Measurements from ENCODE around the gene HDAC4.

HDAC4 gene

DNA sequence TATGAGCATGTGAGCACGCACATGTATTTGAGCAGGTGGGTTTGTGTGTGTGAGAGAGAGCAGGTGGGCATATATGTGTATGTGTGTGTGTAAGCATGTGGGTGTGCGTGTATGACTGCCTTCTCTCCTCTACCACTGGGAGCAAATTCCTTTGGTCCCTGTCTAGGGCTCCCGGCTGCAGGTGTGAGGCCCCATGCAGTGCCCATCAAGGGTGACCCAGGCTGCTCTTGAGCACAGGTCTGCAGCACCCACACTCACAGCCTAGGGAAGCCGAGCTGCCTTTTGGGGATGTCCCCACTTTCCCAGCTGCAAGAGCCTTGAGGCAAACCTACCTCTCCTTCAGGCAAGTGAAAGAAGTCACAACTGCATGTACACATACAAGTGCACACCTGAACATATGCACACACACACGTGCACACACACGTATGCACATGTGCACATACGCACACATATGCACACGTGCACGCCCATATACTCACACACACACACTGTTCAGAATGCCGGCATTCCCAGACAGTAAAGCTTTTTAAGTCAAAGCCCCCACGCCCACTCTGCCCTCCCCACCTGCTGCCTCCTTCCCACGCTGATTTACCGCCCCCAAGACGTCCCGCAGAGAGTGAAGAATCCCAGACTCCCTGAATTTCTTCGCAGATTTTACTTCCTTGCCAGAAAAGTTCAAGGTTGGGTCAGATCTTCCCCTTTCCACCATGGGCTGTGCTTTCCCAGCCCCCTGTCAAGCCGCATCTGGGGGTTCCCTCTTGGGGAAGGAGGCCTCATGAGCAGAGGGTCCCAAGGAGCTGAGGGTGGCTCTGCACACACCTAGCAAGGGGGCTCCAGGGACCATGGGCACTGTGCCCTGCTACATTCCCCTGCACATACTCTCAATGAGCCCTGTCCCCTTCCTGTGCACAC is 382.3 kb downstream of the HDAC4 start:
- no peak for DNase-seq
- in situ Hi-C loops (cut with HindIII; ENCODE audit: low pct_ligation_motif_present, low pct_unique_long_range_greater_than_20kb, low sequenced_read_pairs): no loop called here

DNA sequence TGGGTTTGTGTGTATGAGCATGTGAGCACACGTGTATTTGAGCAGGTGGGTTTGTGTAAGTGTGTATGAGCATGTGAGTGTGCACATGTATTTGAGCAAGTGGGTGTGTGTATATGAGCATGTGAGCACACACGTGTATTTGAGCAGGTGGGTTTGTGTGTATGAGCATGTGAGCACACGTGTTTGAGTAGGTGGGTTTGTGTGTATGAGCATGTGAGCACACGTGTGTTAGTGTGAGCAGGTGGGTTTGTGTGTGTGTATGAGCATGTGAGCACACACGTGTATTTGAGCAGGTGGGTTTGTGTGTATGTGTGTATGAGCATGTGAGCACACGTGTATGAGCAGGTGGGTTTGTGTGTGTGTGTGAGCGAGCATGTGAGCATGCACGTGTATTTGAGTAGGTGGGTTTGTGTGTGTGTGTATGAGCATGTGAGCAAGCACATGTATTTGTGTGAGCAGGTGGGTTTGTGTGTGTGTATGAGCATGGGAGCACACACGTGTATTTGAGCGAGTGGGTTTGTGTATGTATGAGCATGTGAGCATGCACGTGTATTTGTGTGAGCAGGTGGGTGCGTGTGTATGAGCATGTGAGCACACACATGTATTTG is 383.2 kb downstream of the HDAC4 start:
- in situ Hi-C loops (cut with HindIII; ENCODE audit: low pct_ligation_motif_present, low pct_unique_long_range_greater_than_20kb, low sequenced_read_pairs): no loop called here
- no peak for DNase-seq

DNA sequence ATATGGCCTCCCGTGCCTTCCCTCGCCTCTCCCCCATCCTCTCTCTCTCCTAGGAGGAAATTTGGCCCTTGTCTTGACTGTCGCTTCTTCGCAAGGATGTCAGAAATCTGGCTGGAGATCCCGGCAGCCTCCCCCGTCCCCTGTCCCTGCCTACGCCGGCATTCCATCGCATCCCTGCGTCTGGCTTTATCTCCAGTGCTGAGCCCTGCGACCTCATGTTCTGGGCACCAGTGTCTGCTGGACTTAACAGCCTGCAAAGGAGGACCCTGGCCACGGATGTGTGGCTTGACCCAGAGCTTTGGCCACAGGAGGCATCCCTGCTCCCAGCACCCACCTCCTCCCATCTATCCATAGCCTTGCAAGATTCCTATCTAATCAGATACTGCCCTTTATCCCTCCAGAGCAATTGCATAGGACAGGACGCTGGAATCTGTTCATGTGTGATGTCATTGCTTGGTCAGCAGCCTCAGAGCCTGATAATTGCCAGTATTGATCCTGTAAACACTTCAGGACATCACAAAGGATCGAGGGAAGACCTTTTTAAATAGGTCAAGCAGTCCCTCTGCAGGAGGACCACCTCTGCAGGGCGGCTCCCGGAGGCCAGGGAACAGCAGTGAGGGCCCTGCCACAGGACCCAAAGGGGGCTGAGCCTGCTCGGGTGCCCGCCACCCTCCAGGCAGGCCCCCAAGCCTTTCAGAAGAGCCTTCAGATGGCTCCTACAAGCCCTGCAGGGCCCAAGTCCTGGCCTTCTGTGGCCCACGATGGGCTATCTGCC is 384.7 kb downstream of the HDAC4 start:
- DNase-seq: no peak
- in situ Hi-C loops (cut with HindIII; ENCODE audit: low pct_ligation_motif_present, low pct_unique_long_range_greater_than_20kb, low sequenced_read_pairs): no loop called here

DNA sequence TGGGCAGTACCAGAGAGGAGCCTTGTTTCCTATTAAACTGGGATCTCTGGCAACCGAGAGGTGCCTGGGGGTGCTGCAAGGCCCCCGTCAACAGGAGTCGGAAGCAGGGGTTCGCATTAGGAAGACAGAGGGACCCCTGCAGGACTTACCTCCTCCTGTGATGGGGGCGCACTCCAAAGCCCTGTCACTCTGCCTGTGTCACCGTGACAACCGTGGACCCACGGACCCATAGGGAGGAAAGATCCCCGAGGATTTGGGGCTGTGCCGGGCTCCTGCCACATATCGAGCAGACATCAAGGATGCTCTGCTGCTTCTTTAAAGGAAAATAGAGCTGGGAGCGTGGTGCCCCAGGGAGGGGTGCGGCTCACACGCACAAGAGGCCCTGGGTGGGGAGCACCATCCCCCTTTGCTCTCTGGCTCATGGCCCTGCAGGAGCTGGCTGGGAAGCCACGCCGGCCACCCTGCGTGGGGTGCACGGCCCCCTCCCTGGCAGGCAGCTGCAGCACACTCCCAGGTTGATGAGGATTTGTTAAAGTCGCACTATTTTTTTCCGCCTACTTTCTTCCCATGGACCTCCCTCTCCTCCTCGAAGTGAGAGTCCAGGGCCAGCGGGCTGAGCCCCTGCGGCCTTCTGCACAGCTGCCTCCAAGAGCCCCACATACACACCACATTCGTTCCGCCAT is 385.5 kb downstream of the HDAC4 start:
- DNase-seq: no peak
- in situ Hi-C loops (cut with HindIII; ENCODE audit: low pct_ligation_motif_present, low pct_unique_long_range_greater_than_20kb, low sequenced_read_pairs): no loop called here

DNA sequence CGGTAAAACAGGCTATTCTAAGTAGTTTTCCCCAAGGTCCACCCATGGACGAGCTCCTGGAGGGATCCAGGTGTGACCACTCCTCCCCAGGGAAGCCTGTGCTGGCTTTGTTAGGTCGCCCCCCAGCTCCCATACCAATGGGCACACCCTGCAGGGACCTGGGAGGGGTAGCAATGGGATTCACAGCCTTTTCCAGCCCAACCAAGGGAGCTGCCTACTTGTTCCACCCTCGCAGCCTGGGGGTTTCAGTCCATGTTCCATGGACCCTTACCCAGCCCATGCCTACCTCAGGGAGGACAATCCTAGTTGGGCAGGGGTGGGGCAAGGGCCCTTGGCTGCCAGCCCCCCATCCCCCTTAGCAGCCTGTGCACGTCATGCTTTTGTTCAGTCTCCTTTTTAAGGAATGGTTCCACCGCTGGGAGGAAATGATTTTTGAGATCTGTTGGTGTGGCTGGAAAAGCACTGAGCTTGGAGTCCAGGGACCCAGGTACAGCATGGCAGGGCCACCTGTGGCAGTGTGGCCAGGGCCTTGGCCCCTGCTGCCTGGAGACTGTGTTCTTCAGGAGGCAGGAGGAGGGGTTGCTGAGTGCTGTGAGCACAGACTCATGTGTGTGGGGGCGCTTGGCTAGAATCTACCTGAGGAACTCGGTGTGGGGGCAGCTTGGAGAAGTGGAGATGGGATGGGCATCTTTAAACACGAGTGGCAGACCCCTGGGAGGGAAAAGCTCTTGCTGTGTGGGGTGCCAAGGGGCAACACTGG is 386.2 kb downstream of the HDAC4 start:
- DNase-seq: no peak
- in situ Hi-C loops (cut with HindIII; ENCODE audit: low pct_ligation_motif_present, low pct_unique_long_range_greater_than_20kb, low sequenced_read_pairs): no loop called here

DNA sequence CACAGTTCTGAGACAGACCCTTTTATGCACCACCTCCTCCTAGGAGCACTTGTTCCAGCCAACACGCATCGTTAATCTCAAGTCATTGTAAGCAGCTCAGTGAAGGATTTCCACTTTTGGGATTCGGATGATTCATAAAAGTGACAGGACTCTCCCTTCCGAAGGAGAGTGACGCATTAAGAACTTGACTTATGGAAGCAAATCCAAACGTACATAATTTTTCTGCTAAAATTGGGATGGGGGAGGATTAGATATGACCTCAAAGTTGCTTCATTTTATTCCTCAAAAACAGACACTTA is 387.2 kb downstream of the HDAC4 start:
- in situ Hi-C loops (cut with HindIII; ENCODE audit: low pct_ligation_motif_present, low pct_unique_long_range_greater_than_20kb, low sequenced_read_pairs): no loop called here
- DNase-seq: peak; percentile 58

DNA sequence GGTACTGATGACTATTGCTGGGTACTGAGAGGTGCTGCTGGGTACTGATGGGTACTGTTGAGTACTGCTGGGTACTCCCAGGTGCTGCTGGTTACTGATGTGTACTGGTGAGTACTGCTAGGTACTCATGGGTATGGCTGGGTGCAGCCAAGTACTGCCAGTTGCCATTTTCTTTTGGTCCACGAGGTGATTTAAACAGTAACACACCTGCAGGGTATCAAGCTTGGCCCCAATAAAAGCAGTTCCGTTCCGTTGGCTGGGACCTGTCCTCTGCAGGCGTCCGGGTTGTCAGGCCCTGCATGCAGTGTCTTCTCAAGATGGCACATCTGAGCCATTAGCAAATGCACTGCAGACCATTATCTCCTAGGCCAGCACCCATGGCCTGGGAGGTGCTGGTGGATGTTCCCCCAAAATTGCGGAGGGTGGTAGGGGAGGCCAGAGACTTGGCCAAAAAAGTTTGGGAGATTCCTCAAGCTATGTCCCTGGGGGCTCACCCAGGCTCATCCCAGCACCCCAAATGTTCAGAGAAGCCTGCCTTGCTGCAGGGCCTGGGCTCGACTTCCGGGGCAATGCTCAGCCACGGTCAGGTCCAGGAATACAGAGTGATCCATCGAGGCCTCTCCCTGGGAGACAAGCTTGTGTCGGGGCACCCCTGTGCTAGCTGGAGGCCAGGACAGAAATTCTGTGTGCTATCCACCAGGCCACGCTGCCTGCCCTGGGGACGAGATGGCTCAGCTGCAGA is 387.7 kb downstream of the HDAC4 start:
- in situ Hi-C loops (cut with HindIII; ENCODE audit: low pct_ligation_motif_present, low pct_unique_long_range_greater_than_20kb, low sequenced_read_pairs): no loop called here
- no peak for DNase-seq

DNA sequence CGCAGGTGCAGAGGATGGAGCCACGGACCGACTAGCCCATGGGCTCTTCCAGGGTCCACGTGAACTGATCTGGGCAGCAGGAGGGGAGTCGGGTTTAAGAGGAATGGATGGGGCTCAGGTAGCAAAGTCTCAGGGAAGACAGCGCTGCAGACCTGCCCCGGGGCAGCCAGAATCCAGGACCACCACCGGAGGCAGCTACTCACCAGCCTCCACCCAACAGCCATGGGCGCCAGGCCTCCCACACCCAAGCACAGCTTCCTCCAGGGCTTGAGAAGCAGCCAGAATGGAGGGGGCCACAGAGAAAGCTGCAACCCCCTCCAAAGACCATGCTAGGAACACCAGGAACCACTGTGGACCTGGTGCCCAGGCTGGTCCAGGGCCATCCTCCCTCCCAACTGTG is 388.6 kb downstream of the HDAC4 start:
- no peak for DNase-seq
- in situ Hi-C loops (cut with HindIII; ENCODE audit: low pct_ligation_motif_present, low pct_unique_long_range_greater_than_20kb, low sequenced_read_pairs): no loop called here

DNA sequence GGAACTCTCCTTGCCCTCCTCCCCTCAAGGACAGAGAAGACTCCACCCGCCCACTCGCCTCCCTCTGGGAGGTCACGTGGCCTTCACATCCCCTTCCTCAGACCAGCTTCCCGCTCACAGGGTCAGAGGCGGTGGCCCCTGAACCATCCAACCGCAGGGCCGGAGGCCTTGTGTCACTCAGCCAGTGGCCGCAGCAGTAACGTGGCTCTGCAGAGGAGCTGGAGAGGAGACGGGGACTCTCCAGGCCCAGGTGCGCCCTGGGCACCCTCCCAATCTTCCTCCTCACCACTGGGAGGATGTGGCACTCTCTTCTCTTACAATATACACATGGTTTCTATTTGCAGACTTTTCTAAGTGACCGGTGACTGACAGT is 391.2 kb downstream of the HDAC4 start:
- DNase-seq: no peak
- in situ Hi-C loops (cut with HindIII; ENCODE audit: low pct_ligation_motif_present, low pct_unique_long_range_greater_than_20kb, low sequenced_read_pairs): no loop called here

DNA sequence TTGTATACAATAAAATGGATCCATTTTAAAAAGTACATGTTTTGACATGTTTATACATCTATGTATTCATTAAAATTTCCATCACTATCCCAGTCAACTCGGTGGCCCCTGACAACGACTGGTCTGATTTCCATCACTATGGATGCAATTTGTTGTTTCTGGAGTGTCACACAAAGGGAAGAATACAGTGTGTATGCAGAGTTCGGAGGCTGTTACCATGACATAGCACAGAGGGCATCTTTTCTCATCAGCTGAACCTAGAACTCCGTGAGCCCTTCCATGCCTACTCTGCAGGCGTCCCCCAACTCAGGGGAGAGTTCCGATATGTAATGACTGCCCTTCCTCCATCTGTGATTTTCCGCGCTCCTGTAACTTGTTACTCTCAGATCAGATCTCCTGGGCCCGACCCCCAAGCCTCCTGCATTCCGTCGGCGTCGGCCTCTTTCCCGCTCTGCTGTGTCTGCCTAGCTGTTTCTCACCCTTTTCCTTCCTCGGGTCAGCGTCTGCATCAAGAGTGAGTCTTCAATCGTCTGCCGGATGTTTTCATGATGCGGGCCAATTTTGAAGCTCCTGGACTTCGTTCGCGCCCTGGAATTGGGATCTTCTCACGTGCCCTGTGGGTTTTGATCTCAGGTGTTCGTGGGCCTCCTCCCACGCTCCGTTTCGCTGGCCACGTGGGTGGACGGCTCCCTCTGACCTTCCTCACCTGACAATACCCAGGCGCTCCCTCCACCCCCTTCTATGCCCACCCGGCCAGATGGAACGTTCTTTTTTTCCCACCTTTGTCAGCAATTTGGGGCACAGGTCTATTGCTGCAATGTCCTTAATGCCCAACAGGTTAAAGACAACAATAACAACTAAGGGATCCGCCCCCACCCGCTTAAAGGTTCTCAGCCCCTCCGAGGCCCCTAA is 391.9 kb downstream of the HDAC4 start:
- in situ Hi-C loops (cut with HindIII; ENCODE audit: low pct_ligation_motif_present, low pct_unique_long_range_greater_than_20kb, low sequenced_read_pairs): no loop called here
- DNase-seq: no peak

DNA sequence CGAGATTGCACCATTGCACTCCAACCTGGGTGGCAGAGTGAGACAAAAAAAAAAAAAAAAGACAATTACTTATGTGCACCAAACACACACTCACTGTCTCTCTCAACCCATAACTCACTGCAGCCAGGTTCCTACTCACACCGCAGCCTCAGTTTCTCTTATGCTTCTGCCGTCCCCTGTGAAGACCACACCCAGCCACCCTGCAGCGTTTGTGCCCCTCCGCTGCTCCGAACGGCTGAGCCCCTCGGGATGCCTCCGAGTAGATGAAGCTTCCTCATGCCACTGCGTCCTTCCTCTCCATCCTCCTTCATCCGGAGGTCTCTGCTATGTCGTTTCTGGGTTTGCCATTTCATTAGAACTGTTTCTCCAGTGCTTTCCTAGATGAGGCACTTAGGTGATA is 392.8 kb downstream of the HDAC4 start:
- no peak for DNase-seq
- in situ Hi-C loops (cut with HindIII; ENCODE audit: low pct_ligation_motif_present, low pct_unique_long_range_greater_than_20kb, low sequenced_read_pairs): no loop called here

DNA sequence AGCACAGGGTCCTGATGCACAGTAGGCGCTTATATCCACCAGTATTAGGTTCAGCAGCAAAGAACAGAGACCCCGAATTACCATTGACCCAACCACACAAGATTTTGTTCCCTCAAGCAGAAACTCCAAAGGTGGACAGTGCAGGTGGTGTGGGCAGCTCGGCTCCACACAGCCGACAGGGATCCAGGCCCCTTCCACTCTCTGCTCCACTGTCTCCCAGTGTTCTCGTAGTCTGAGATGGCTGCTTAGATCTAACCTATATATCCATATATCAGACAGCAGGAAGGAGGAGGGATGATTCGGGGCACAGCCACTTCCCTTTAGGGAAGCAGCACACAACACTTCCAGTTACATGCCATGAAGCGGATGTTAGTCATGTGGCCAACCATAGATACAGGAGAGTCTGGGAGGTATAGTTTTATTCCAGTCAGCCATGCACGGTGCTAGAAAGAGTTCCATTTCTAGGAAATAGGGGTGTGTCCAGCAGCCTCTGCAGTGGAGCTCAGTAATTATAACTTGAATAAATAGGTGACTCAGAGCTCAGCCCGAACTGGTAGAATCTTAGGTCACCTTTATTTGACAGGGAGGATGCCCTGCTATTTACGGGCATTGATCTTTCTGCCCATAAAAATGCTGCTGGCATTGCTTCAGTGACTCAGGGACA is 394.1 kb downstream of the HDAC4 start:
- in situ Hi-C loops (cut with HindIII; ENCODE audit: low pct_ligation_motif_present, low pct_unique_long_range_greater_than_20kb, low sequenced_read_pairs): no loop called here
- DNase-seq: no peak

DNA sequence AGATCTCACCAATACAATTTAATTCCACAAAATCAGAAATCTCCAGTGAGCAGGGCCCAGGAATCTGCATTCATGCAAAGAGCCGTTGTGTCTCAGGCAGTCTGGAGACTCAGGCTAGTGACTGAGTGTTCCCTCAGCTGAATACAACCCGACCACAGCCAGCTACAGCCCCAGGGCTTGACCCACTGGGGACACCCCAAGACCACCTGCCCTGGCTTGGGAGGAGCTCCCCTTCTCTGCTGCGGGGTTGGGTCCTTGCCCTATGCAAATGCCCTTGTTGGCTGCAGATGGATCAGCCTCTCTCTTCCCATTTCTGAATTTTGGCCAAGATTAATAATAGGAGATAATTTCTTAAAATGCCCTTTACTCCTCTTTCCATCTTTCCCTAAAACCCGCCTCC is 395.2 kb downstream of the HDAC4 start:
- no peak for DNase-seq
- in situ Hi-C loops (cut with HindIII; ENCODE audit: low pct_ligation_motif_present, low pct_unique_long_range_greater_than_20kb, low sequenced_read_pairs): no loop called here

DNA sequence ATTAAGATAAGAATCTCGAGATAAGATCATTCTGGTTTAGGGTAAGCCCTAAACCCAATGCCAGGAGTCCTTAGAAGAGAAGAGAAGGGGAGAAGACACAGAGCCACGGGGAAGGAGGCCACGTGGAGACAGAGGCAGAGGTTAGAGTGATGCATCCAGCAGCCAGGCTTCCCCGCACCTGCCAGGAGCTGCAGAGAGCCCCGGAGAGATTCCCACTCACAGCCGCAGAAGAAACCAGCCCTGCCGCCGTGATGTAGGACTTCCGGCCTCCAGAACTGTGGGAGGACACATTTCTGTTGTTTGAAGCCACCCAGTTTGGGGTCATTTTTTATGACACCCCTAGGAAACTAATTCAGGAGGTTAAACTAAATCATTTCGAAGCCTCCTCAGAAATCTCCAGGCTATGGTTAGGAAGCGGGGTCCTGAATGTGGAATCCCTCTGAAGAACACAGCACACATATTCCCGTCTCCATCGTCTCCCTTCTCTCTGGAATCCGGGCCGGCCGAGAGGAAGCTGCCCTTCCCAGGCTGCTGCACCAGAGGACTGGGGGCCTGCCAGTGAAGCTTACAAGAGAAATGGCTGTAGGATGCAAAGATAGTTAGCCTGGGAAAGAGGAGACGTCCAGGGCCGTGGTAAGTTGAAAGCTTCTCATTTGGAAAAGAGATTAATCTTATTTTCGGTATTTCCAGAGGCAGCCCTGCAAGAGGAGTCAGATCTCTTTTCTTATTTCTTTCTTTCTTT is 396.4 kb downstream of the HDAC4 start:
- no peak for DNase-seq
- in situ Hi-C loops (cut with HindIII; ENCODE audit: low pct_ligation_motif_present, low pct_unique_long_range_greater_than_20kb, low sequenced_read_pairs): no loop called here

DNA sequence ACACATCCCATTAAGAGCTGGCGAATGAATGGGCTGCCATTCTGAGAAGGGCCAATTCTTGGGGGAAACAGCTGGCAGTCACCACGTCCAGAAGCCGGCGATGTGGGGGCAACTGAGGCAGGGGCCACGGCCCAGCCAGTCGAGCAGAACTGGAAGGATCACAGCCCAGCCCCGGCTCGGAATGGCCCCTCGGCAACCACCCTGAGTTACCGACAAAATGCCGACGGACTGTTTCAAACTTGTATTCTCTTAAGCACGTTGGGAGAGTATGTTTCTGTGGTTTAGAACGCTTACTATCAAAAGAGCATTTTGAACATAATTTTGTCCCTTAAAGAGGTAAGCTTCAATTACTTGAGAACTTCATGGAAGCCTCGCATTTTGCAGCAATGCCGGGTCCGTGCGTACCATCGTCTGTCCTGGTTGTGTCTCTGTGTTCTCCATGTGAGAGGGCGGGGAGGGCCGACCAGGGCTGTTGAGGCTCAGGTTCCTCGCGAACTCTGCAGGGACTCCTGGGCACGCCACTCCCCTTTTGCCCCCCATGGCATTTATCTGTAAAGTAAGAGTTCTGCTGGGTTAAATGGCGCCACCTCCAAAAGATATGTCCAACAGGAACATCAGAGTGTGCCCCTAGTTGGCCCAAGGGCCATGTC is 397.1 kb downstream of the HDAC4 start:
- in situ Hi-C loops (cut with HindIII; ENCODE audit: low pct_ligation_motif_present, low pct_unique_long_range_greater_than_20kb, low sequenced_read_pairs): no loop called here
- no peak for DNase-seq
